MCF 10A (cell line): Measurements from ENCODE around the gene BCL3. TPM values are rescaled to one million over a fixed set of nuclear protein-coding genes. Genes with fewer than 3 reads are reported as not detected.

Source experiments
- BruUV-seq: library from RNA; stranded (reverse); fragments of 400-500 nt; replicated peaks from 2 replicates; lab custom pipeline; 2021; lab: Mats Ljungman, UMichigan
- CTCF ChIA-PET: fragments of 300-600 bp; sonication (Branson Sonifier 250); formaldehyde crosslinking; extraction: SDS; loops from one replicate; lab custom pipeline; 2021; ENCODE audit warnings: antibody characterized with exemption, inconsistent platforms; lab: Yijun Ruan, JAX
- POLR2A ChIA-PET: fragments of 300-600, 350-650 bp; sonication (Branson Sonifier 250); formaldehyde crosslinking; extraction: SDS; loops from one replicate; lab custom pipeline; 2020; ENCODE audit warnings: antibody characterized with exemption, inconsistent platforms; lab: Yijun Ruan, JAX
- DNase-seq: peaks from one replicate; pipeline ENCODE4 v3.0.0-alpha.2; 2018; ENCODE audit not compliant: unreplicated experiment
- H3K27ac Mint-ChIP-seq: one replicate; pipeline ENCODE4 v1.8.0; 2022; ENCODE audit warnings: mild to moderate bottlenecking, low read depth, mixed read lengths; ENCODE audit not compliant: unreplicated experiment
- H3K27me3 Mint-ChIP-seq: one replicate; pipeline ENCODE4 v1.8.0; 2022; ENCODE audit warnings: mixed read lengths; ENCODE audit not compliant: insufficient read depth, unreplicated experiment
- H3K36me3 Mint-ChIP-seq: one replicate; pipeline ENCODE4 v1.8.0; 2022; ENCODE audit warnings: mild to moderate bottlenecking, moderate library complexity, mixed read lengths; ENCODE audit not compliant: insufficient read depth, unreplicated experiment
- H3K4me1 Mint-ChIP-seq: one replicate; pipeline ENCODE4 v1.8.0; 2022; ENCODE audit warnings: mixed read lengths; ENCODE audit not compliant: insufficient read depth, unreplicated experiment
- H3K4me3 Mint-ChIP-seq: one replicate; pipeline ENCODE4 v1.8.0; 2022; ENCODE audit warnings: mild to moderate bottlenecking, moderate library complexity, mixed read lengths; ENCODE audit not compliant: unreplicated experiment
- H3K9me3 Mint-ChIP-seq: one replicate; pipeline ENCODE4 v1.8.0; 2022; ENCODE audit warnings: mixed read lengths; ENCODE audit not compliant: unreplicated experiment
- intact Hi-C: fragments of 100-400 bp; cut with micrococcal nuclease; formaldehyde crosslinking; loops from 2 replicates; pipeline ENCODE4 v1.14.1; 2022
- total RNA-seq: library from RNA; stranded (reverse); gene quantifications from 2 replicates; pipeline ENCODE4 v1.2.3, GENCODE V29; 2022
- TF ChIP-seq, protein P1 (sequence below): fragments of 200-600 bp; IDR thresholded peaks from one replicate; pipeline ENCODE4 v1.8.0; 2022; ENCODE audit warnings: antibody characterized with exemption, mild to moderate bottlenecking; ENCODE audit not compliant: unreplicated experiment

The BCL3 gene
- total RNA-seq, 1 experiment from 2014 or later, result 24.4 TPM

DNA sequence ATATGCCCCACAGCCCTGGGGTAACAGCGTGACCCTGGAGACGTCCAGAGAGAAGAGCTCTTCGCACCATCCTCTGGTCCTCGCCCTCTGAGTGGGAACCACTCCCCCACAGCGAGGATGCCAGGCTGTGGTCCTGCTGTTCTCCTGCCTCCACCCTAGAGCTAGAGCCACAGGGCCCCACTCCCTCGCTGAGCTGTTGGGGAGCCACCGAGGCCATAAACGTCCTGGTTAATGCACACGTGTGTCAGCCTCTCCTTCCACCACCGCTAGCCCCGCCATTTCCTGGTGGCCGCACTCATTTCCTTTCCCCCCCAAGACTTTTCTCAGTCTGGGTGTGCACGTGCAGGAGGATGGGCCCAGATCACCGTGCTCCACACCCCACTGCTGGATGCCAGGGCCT is 38.0 kb upstream of the BCL3 start:
- ChIA-PET CTCF (interaction anchor here (0.6 to 2.4 kb wide), 2 partner anchors 14 to 69 kb away, joined by 3 to 15 read pairs; no protein-coding TSS in a partner anchor), POLR2A (interaction anchor here (0.5 kb wide), 1 partner anchor 336 kb away, joined by 3 read pairs; no protein-coding TSS in a partner anchor)
- TF ChIP-seq, protein P1, sequence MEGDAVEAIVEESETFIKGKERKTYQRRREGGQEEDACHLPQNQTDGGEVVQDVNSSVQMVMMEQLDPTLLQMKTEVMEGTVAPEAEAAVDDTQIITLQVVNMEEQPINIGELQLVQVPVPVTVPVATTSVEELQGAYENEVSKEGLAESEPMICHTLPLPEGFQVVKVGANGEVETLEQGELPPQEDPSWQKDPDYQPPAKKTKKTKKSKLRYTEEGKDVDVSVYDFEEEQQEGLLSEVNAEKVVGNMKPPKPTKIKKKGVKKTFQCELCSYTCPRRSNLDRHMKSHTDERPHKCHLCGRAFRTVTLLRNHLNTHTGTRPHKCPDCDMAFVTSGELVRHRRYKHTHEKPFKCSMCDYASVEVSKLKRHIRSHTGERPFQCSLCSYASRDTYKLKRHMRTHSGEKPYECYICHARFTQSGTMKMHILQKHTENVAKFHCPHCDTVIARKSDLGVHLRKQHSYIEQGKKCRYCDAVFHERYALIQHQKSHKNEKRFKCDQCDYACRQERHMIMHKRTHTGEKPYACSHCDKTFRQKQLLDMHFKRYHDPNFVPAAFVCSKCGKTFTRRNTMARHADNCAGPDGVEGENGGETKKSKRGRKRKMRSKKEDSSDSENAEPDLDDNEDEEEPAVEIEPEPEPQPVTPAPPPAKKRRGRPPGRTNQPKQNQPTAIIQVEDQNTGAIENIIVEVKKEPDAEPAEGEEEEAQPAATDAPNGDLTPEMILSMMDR, result no peak
- H3K4me3 Mint-ChIP-seq, result no peak overlapping the region
- DNase-seq, result no peak
- no peak overlapping the region for H3K27ac Mint-ChIP-seq
- intact Hi-C loops, result no loop called here
- no peaks in the 10 kb centered on the region for H3K4me1 Mint-ChIP-seq
- no TSS peak for BruUV-seq
- no peaks in the 10 kb centered on the region for H3K27me3 Mint-ChIP-seq
- H3K36me3 Mint-ChIP-seq, result no peaks in the 10 kb centered on the region
- no peaks in the 10 kb centered on the region for H3K9me3 Mint-ChIP-seq

DNA sequence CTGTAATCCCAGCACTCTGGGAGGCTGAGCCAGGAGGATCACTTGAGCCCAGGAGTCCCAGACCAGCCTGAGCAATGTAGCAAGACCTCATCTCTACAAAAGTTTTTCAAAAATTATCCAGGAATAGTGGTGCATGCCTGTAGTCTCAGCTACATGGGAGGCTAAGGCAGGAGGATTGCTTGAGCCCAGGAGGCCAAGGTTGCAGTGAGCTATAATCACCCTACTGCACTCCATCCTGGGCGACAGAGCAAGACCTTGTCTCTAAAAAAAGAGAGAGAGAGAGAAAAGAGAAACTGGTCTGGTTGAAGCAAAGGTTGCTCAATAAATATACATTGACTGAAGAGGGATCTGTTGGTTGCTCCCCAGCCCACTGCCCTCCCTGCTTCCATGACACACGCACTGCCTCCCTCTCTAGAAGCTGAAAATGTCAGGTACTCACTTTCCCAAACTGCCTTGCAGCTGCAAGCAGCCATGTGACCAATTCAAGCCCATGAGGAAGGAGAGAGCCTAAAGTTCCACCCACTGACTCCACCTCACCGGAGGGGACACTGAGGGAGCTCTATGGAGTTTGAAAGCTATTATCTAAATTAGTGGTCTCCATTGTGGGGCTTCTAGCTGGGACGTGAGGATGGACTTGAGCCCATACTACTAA is 35.5 kb upstream of the BCL3 start:
- POLR2A ChIA-PET, result interaction anchor here (0.6 to 1.1 kb wide), 4 partner anchors 10 to 158 kb away, joined by 3 read pairs; no protein-coding TSS in a partner anchor
- no TSS peak for BruUV-seq
- no peaks in the 10 kb centered on the region for H3K4me1 Mint-ChIP-seq
- no peaks in the 10 kb centered on the region for H3K27me3 Mint-ChIP-seq
- intact Hi-C loops, result no loop called here
- H3K4me3 Mint-ChIP-seq, result no peak overlapping the region
- TF ChIP-seq, protein P1, result no peak
- no peak overlapping the region for H3K27ac Mint-ChIP-seq
- H3K9me3 Mint-ChIP-seq, result no peaks in the 10 kb centered on the region
- DNase-seq, result no peak
- CTCF ChIA-PET, result interaction anchor here (0.7 to 3.8 kb wide), 6 partner anchors 11 to 174 kb away, joined by 3 to 39 read pairs (median 4); no protein-coding TSS in a partner anchor
- no peaks in the 10 kb centered on the region for H3K36me3 Mint-ChIP-seq

DNA sequence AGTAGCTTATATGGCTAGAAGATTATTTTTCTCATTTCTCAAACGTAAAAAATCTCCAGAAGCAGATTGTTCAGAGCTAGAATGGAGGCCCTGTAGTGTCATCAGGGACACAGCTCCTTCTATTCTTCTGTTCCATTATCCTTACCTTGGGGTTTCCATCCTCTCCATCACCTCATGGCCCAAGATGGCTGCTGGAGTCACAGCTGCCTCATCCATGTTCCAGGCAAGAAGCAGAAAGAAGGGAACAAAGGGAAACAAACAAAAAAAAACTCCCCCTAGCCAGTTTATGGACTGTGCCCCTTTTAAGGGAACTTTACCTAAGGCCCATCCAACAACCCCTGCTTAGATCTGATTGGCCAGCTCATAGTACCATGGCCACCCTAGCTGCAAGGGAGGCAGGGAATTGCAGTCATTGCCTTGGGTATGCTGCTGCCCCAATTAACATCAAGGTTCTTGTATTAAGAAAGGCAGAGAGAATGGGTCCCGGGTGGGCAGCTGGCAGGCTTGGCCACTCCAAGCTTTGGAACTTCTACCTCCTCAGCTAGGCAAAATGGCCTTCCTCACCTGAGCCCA is 33.8 kb upstream of the BCL3 start:
- H3K27ac Mint-ChIP-seq, result no peak overlapping the region
- H3K9me3 Mint-ChIP-seq, result no peaks in the 10 kb centered on the region

More for the DNA sequence above, 33.8 kb upstream of the BCL3 start:
- POLR2A ChIA-PET, result interaction anchor here (0.5 to 0.7 kb wide), 2 partner anchors 10 to 58 kb away, joined by 3 to 4 read pairs; no protein-coding TSS in a partner anchor
- TF ChIP-seq, protein P1, result no peak
- BruUV-seq, result no TSS peak
- DNase-seq, result no peak
- Mint-ChIP-seq H3K4me1 (no peaks in the 10 kb centered on the region), H3K36me3 (no peaks in the 10 kb centered on the region), H3K27me3 (no peaks in the 10 kb centered on the region), H3K4me3 (no peak overlapping the region)
- intact Hi-C loops, result no loop called here
- CTCF ChIA-PET, result interaction anchor here (0.6 to 3.8 kb wide), 5 partner anchors 9 to 393 kb away, joined by 3 to 39 read pairs (median 9); no protein-coding TSS in a partner anchor
